ENCODE data around the gene PSME1. TPM values are rescaled to one million over a fixed set of nuclear protein-coding genes. Genes with fewer than 3 reads are reported as not detected.

Gene PSME1
- total and polyA plus RNA-seq, 7 experiments from 2014 or later: 189 to 703 (median 234) TPM

DNA sequence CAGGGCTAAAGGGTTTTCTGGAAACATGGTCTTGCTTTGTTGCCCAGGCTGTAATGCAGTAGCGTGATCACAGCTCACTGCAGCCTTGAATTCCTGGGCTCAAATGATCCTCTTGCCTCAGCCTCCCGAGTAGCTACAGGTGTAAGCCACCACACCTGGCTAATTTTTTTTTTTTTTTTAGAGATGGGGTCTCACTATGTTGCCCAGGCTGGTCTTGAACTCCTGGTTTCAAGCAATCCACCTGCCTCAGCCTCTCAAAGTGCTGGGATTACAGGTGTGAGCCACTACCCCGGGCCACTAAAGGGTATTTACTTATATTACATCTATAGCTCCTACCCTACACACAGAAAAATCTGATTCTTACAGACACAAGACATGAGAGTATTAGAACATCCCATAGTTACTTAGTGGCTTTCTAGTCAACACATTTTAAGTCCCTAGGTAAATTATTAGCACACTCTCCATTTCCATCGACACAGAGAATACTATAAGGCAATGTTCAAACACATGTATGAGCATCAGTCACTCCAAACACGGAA is 27.6 kb upstream of the PSME1 start:
- H3K4me3 ChIP-seq (ENCODE audit: low read length): no peak overlapping the region
- H3K36me3 ChIP-seq (ENCODE audit: control insufficient read depth in 2 of 3, insufficient read depth in 3 of 3, low read length in 3 of 3): peaks cover 0 to 4% (median 0%) of the 10 kb centered on the region in 3 experiments
- peaks cover 9 to 28% (median 13%) of the 10 kb centered on the region in 7 donors for H3K4me1 Mint-ChIP-seq
- no peaks in the 10 kb centered on the region for H3K9me3 ChIP-seq (ENCODE audit: control insufficient read depth in 2 of 3, low read length in 3 of 3)
- CTCF ChIA-PET: interaction anchor here (0.7 to 11.7 kb wide), 26 partner anchors 8 to 610 kb away, joined by 3 to 246 read pairs (median 4); partner anchors contain the start of genes CARMIL3, EMC9, IRF9 and MDP1
- H3K27ac ChIP-seq (ENCODE audit: low read depth, low read length): peak overlapping the region; percentile 66
- H3K27ac Mint-ChIP-seq: peak overlapping the region; percentile 90 to 97 (median 94)
- intact Hi-C loops (cut with micrococcal nuclease): loop anchor here (1.0 to 2.0 kb wide), 6 partner anchors 14 to 188 kb away; partner anchors contain the start of gene PCK2 (in 1 of the 2)
- H3K36me3 Mint-ChIP-seq: peaks cover 3 to 23% (median 13%) of the 10 kb centered on the region in 5 donors
- no peaks in the 10 kb centered on the region for H3K27me3 Mint-ChIP-seq
- POLR2A ChIA-PET: interaction anchor here (0.6 to 6.7 kb wide), 17 partner anchors 13 to 1529 kb away, joined by 3 to 85 read pairs (median 6); partner anchors contain the start of genes CARMIL3, CHMP4A, EMC9 and IRF9
- peaks cover 11 to 12% of the 10 kb centered on the region in 2 donors for H3K4me1 ChIP-seq (ENCODE audit: control insufficient read depth in 2 of 2, insufficient read depth in 2 of 2, low read length in 2 of 2)
- peaks cover 0 to 2% (median 0%) of the 10 kb centered on the region in 11 donors for H3K9me3 Mint-ChIP-seq
- no peaks in the 10 kb centered on the region for H3K27me3 ChIP-seq (ENCODE audit: control insufficient read depth in 2 of 2, insufficient read depth in 2 of 2, low read length in 2 of 2)
- ATAC-seq: peak; percentile 21
- DNase-seq: no peak
- H3K4me3 Mint-ChIP-seq: peak overlapping the region; percentile 3 to 68 (median 46)

DNA sequence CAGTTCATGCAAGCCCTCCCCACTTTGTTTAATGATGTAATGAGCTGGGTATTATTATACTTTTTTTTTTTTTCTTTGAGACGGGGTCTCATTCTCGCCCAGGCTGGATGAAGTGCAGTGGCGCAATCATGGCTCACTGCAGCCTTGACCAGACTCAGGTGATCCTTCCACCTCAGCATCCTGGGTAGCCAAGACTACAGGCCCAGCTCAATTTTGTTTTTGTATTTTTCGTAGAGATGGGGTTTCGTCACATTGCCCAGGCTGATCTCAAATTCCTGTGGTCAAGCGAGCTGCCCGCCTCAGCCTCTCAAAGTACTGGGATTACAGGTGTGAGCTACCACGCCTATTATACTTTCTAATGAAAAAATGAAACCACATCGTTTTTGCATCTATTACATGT is 25.9 kb upstream of the PSME1 start:
- intact Hi-C loops (cut with micrococcal nuclease): loop anchor here (10.0 kb wide), 4 partner anchors 555 to 1015 kb away; partner anchors contain the start of genes ACIN1 (in 2 of the 2), C14orf119 (in 2 of the 2), BCL2L2 (in 1 of the 2) and PPP1R3E (in 1 of the 2)
- no peaks in the 10 kb centered on the region for H3K27me3 ChIP-seq (ENCODE audit: control insufficient read depth in 2 of 2, insufficient read depth in 2 of 2, low read length in 2 of 2)
- DNase-seq (no peak), ATAC-seq (no peak)
- peaks cover 0 to 3% (median 0%) of the 10 kb centered on the region in 5 donors for H3K27me3 Mint-ChIP-seq
- peak overlapping the region in 2 of 9 donors; percentile 92 for H3K27ac Mint-ChIP-seq
- ChIA-PET POLR2A (interaction anchor here (0.6 to 6.7 kb wide), 15 partner anchors 8 to 1509 kb away, joined by 3 to 58 read pairs (median 4); partner anchors contain the start of genes CIDEB, EMC9, IRF9 and MDP1), CTCF (interaction anchor here (0.5 to 11.7 kb wide), 15 partner anchors 9 to 517 kb away, joined by 3 to 246 read pairs (median 4); partner anchors contain the start of genes CARMIL3, IRF9, MDP1 and PCK2)
- no peak overlapping the region for H3K27ac ChIP-seq (ENCODE audit: low read depth, low read length)
- H3K9me3 ChIP-seq (ENCODE audit: control insufficient read depth in 2 of 3, low read length in 3 of 3): no peaks in the 10 kb centered on the region
- peaks cover 0 to 7% (median 0%) of the 10 kb centered on the region in 3 experiments for H3K36me3 ChIP-seq (ENCODE audit: control insufficient read depth in 2 of 3, insufficient read depth in 3 of 3, low read length in 3 of 3)
- peaks cover 0 to 6% (median 0%) of the 10 kb centered on the region in 11 donors for H3K9me3 Mint-ChIP-seq
- H3K36me3 Mint-ChIP-seq: peaks cover 0 to 9% (median 2%) of the 10 kb centered on the region in 5 donors
- H3K4me1 ChIP-seq (ENCODE audit: control insufficient read depth in 2 of 2, insufficient read depth in 2 of 2, low read length in 2 of 2): peaks cover 11 to 14% of the 10 kb centered on the region in 2 donors
- H3K4me1 Mint-ChIP-seq: peaks cover 9 to 31% (median 13%) of the 10 kb centered on the region in 7 donors
- H3K4me3 ChIP-seq (ENCODE audit: low read length): no peak overlapping the region
- H3K4me3 Mint-ChIP-seq: no peak overlapping the region

GRCh38 chr14:24110523-24110922 is 25.5 kb upstream of the PSME1 start:
- H3K9me3 Mint-ChIP-seq: peaks cover 0 to 6% (median 0%) of the 10 kb centered on the region in 11 donors
- peaks cover 0 to 10% (median 4%) of the 10 kb centered on the region in 5 donors for H3K36me3 Mint-ChIP-seq
- Histone ChIP-seq H3K36me3 (ENCODE audit: control insufficient read depth in 2 of 3, insufficient read depth in 3 of 3, low read length in 3 of 3) (peaks cover 0 to 7% (median 0%) of the 10 kb centered on the region in 3 experiments), H3K9me3 (ENCODE audit: control insufficient read depth in 2 of 3, low read length in 3 of 3) (no peaks in the 10 kb centered on the region), H3K4me1 (ENCODE audit: control insufficient read depth in 2 of 2, insufficient read depth in 2 of 2, low read length in 2 of 2) (peaks cover 11 to 15% of the 10 kb centered on the region in 2 donors), H3K4me3 (ENCODE audit: low read length) (no peak overlapping the region), H3K27me3 (ENCODE audit: control insufficient read depth in 2 of 2, insufficient read depth in 2 of 2, low read length in 2 of 2) (no peaks in the 10 kb centered on the region), H3K27ac (ENCODE audit: low read depth, low read length) (no peak overlapping the region)
- DNase-seq: no peak
- ChIA-PET POLR2A (interaction anchor here (0.6 to 6.7 kb wide), 12 partner anchors 14 to 335 kb away, joined by 3 to 58 read pairs (median 5); partner anchors contain the start of genes CHMP4A, CIDEB, EMC9 and IRF9), CTCF (interaction anchor here (0.5 to 11.7 kb wide), 8 partner anchors 17 to 102 kb away, joined by 3 to 246 read pairs (median 9); partner anchors contain the start of genes CARMIL3, IRF9, PCK2 and PSME1)
- H3K4me3 Mint-ChIP-seq: no peak overlapping the region
- H3K27ac Mint-ChIP-seq: peak overlapping the region in 6 of 9 donors; percentile 7 to 83 (median 54)
- intact Hi-C loops (cut with micrococcal nuclease): loop anchor here (10.0 kb wide), 4 partner anchors 556 to 1016 kb away; partner anchors contain the start of genes ACIN1 (in 2 of the 2), C14orf119 (in 2 of the 2), BCL2L2 (in 1 of the 2) and PPP1R3E (in 1 of the 2)
- peaks cover 14 to 35% (median 17%) of the 10 kb centered on the region in 7 donors for H3K4me1 Mint-ChIP-seq
- no peak for ATAC-seq
- peaks cover 0 to 3% (median 0%) of the 10 kb centered on the region in 5 donors for H3K27me3 Mint-ChIP-seq

DNA sequence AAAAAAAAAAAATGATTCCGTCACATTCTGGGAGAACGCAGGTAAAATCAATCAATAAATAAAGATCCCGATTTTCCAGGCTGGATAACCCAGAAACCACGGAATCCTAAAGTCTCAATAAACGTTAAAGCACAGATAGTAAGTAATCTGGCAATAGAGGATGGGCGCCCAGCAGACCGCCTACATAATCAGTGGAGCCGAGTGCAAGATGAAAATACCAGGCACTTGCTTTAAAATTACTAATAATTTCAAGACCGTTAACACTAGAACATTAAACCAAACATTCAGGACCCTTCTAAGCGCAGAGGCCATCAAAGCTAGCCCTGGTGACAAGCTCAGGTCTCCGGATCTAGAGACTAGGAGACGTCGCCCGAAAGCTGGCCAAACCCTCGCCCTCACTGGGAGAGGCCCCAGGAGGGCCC is 22.6 kb upstream of the PSME1 start:
- intact Hi-C loops (cut with micrococcal nuclease): loop anchor here (1.0 to 10.0 kb wide), 5 partner anchors 99 to 1019 kb away; partner anchors contain the start of genes ACIN1 (in 2 of the 2), C14orf119 (in 2 of the 2), BCL2L2 (in 1 of the 2) and PPP1R3E (in 1 of the 2)

DNA sequence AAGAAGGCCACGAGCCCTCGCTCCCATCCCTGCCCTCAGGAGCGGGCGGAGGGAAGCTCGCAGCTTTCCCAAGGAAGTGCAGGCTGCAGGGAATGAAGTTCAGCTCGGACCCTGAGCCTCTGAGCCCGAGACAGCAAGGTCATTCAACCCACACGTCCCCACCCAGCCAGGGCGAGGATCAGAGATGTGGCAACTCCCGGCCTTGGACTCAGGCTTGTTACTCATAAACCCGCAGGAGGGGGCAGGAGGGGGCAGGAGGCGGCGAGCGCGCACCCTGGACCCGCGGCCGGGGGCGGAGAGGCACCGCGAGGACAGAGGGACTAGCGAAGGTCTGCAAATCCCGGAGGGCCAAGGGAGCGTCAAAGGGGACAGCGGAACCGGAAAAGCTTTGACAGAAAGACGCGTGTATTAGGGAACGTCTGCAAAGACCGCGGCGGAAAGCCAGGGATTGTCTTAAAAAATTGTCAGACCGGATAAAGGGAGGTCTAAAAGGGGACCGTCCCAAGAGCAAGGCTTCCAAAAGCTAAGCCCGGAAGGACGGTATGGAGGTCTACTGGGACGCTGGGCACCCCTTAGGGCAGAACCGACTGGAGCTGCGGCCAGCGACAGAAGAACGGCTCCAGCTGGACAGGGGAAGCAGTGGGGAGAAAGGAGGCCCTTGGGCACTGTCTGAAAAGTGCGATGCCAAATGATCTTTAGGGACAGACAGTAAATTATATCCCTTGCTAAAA is 22.0 kb upstream of the PSME1 start:
- intact Hi-C loops (cut with micrococcal nuclease): loop anchor here (1.0 to 10.0 kb wide), 24 partner anchors 20 to 1019 kb away; partner anchors contain the start of genes ACIN1 (in 2 of the 2), C14orf119 (in 2 of the 2), CHMP4A (in 2 of the 2) and EMC9 (in 2 of the 2)
- H3K36me3 ChIP-seq (ENCODE audit: control insufficient read depth in 2 of 3, insufficient read depth in 3 of 3, low read length in 3 of 3): peaks cover 0 to 30% (median 23%) of the 10 kb centered on the region in 3 experiments
- DNase-seq (peak in 5 of 9 donors; percentile 62 to 89 (median 83)), ATAC-seq (peak; percentile 26)
- H3K4me1 Mint-ChIP-seq: peaks cover 22 to 43% (median 38%) of the 10 kb centered on the region in 7 donors
- H3K27me3 Mint-ChIP-seq: peaks cover 0 to 3% (median 0%) of the 10 kb centered on the region in 5 donors
- H3K4me3 ChIP-seq (ENCODE audit: low read length): peak overlapping the region; percentile 99
- H3K27me3 ChIP-seq (ENCODE audit: control insufficient read depth in 2 of 2, insufficient read depth in 2 of 2, low read length in 2 of 2): no peaks in the 10 kb centered on the region
- POLR2A ChIA-PET: interaction anchor here (0.6 to 15.5 kb wide), 39 partner anchors 10 to 813 kb away, joined by 3 to 298 read pairs (median 5); partner anchors contain the start of genes CARMIL3, CBLN3, CHMP4A and EMC9
- peaks cover 5 to 32% (median 20%) of the 10 kb centered on the region in 5 donors for H3K36me3 Mint-ChIP-seq
- peak overlapping the region; percentile 96 to 100 (median 99) for H3K27ac Mint-ChIP-seq
- H3K9me3 Mint-ChIP-seq: peaks cover 0 to 6% (median 0%) of the 10 kb centered on the region in 11 donors
- H3K27ac ChIP-seq (ENCODE audit: low read depth, low read length): peak overlapping the region; percentile 93
- H3K4me3 Mint-ChIP-seq: peak overlapping the region; percentile 93 to 100 (median 96)
- CTCF ChIA-PET: interaction anchor here (0.5 to 3.8 kb wide), 13 partner anchors 9 to 128 kb away, joined by 3 to 19 read pairs (median 4); partner anchors contain the start of genes EMC9, IRF9, PSME2 and RNF31
- no peaks in the 10 kb centered on the region for H3K9me3 ChIP-seq (ENCODE audit: control insufficient read depth in 2 of 3, low read length in 3 of 3)
- H3K4me1 ChIP-seq (ENCODE audit: control insufficient read depth in 2 of 2, insufficient read depth in 2 of 2, low read length in 2 of 2): peaks cover 22 to 23% of the 10 kb centered on the region in 2 donors

More for the DNA sequence above, 22.6 kb upstream of the PSME1 start:
- peak overlapping the region; percentile 93 for H3K27ac ChIP-seq (ENCODE audit: low read depth, low read length)
- H3K27ac Mint-ChIP-seq: peak overlapping the region; percentile 96 to 100 (median 99)
- H3K36me3 Mint-ChIP-seq: peaks cover under 1 to 26% (median 15%) of the 10 kb centered on the region in 5 donors
- peaks cover 25 to 44% (median 39%) of the 10 kb centered on the region in 7 donors for H3K4me1 Mint-ChIP-seq
- peaks cover 0 to 25% (median 17%) of the 10 kb centered on the region in 3 experiments for H3K36me3 ChIP-seq (ENCODE audit: control insufficient read depth in 2 of 3, insufficient read depth in 3 of 3, low read length in 3 of 3)
- DNase-seq (peak in 1 of 9 donors; percentile 19), ATAC-seq (no peak)
- POLR2A ChIA-PET: interaction anchor here (0.8 to 15.5 kb wide), 20 partner anchors 10 to 812 kb away, joined by 3 to 298 read pairs (median 12); partner anchors contain the start of genes CARMIL3, CHMP4A, EMC9 and FITM1
- peak overlapping the region; percentile 93 to 100 (median 96) for H3K4me3 Mint-ChIP-seq
- H3K9me3 ChIP-seq (ENCODE audit: control insufficient read depth in 2 of 3, low read length in 3 of 3): no peaks in the 10 kb centered on the region
- peaks cover 27 to 28% of the 10 kb centered on the region in 2 donors for H3K4me1 ChIP-seq (ENCODE audit: control insufficient read depth in 2 of 2, insufficient read depth in 2 of 2, low read length in 2 of 2)
- H3K9me3 Mint-ChIP-seq: peaks cover 0 to 6% (median 0%) of the 10 kb centered on the region in 11 donors
- H3K27me3 ChIP-seq (ENCODE audit: control insufficient read depth in 2 of 2, insufficient read depth in 2 of 2, low read length in 2 of 2): no peaks in the 10 kb centered on the region
- peak overlapping the region; percentile 99 for H3K4me3 ChIP-seq (ENCODE audit: low read length)
- CTCF ChIA-PET: interaction anchor here (0.7 to 3.8 kb wide), 6 partner anchors 9 to 56 kb away, joined by 3 to 19 read pairs (median 10); partner anchors contain the start of genes EMC9, IRF9, PSME2 and RNF31
- H3K27me3 Mint-ChIP-seq: peaks cover 0 to 3% (median 0%) of the 10 kb centered on the region in 5 donors

All from naive thymus-derived CD4-positive, alpha-beta T cell (primary cell).